ENCODE data around the gene BRI3BP.
"Not testable (repeated sequence)": the region's sequence is repeated elsewhere in the genome, so short reads cannot be mapped to it uniquely, and the experiment has no call there.

The BRI3BP gene

DNA sequence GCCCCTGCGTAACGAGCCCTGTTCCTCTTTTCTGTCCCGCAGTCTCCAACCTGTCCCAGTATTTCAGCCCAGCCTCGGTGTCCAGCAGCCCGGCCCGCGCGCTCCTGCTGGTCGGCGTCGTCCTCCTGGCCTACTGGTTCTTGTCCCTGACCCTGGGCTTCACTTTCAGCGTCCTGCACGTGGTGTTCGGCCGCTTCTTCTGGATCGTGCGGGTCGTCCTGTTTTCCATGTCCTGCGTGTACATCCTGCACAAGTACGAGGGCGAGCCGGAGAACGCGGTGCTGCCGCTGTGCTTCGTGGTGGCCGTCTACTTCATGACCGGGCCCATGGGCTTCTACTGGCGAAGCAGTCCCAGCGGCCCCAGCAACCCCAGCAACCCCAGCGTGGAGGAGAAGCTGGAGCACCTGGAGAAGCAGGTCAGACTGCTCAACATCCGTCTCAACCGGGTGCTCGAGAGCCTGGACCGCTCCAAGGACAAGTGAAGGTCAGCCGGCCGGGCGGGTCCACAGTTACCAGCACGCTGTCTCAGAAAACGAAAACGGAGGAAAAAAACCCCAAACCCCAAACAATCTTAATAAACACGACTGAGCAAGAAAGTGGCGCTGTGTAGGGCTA lies 31.6 kb downstream of the BRI3BP start:
- no peak for DNase-seq

DNA sequence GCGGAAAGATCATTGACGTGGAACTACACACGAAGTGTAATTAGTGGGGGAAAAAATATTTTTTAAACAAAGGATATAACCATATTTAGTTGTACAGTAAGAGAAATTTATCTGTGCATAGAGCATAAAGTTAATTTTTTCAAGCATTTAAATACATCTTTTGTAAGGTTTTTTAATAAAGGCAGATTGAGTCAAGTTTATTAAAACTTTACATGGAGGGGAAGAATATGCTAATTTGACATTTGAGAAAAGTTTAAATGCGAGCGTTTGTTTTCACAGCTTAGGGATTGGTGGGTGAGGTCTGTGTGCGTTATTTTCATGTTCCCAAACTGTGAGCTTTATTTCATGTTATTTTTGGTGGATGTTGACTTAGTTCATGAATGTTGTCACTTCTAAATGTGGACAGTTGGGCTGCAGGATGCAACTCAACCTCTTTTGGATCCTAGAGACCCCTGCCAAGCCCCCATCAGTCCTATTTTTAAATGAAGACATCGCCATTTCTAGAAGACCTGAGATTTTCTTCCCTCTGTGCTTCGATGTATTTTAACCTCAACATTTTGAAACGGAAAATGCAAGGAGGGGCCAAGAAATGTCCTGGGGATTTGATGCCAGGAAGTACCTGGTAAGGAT lies 32.3 kb downstream of the BRI3BP start:
- DNase-seq = no peak

DNA sequence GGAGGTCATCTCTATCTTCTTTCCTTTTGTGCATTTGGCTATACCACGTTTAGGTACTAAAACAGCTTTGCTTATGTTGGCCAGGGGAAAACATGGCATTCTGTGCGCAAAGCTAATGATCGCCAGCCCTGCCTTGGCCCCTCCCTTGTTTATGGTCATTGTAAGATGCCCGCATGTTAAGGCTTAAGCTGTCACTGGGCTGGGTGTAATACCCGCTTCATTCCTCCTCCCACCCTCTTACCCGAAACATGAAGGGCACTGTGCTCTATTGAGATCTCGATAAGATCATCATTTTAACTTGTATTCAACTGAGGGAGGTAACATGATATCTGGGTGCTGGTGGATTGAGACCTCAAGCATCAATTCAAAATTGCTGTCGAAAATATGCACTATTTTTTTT lies 34.7 kb downstream of the BRI3BP start:
- DNase-seq = no peak

DNA sequence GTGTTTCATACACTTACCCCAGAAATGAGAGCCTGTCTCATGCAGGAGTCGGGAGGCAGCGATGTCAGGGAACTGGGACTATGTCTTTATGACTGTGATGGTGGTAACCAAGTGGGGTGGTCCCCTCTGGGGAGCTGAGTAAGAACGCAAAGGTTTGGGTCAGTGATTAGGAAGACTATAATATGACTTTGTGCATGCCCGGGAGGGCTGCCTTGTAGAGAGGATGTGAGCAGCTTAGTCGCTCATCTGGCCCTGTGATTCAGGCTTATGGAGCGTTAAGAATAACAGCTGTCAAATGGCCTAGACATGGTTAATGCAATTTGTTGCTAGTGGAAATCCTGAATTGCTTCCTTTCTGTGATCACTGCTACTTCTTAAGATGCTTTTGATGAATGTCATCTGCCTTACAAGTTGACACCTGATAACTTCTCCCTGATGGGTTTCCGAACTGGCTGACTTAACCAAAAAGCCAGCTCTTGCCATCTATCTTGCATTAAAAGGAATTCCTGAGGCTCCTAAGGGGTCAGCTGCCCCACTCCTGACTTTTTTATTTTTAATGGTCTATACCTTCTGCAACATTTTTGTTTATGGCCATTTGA lies 36.4 kb downstream of the BRI3BP start:
- DNase-seq = no peak

DNA sequence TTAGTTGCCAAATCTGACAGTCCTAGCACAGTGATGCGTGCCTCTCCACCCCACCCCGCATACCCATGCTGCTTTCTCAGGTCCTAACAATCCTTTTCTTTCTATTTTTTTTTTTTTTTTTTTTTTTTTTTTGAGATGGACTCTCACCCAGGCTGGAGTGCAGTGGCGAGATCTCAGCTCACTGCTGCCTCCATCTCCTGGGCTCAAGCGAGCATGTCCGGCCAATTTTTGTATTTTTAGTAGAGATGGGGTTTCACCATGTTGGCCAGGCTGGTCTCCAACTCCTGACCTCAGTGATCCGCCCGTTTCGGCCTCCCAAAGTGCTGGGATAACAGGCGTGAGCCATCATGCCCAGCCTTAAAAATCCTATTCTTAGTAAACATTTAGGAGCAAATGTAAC lies 38.0 kb downstream of the BRI3BP start:
- DNase-seq = not testable (repeated sequence)

DNA sequence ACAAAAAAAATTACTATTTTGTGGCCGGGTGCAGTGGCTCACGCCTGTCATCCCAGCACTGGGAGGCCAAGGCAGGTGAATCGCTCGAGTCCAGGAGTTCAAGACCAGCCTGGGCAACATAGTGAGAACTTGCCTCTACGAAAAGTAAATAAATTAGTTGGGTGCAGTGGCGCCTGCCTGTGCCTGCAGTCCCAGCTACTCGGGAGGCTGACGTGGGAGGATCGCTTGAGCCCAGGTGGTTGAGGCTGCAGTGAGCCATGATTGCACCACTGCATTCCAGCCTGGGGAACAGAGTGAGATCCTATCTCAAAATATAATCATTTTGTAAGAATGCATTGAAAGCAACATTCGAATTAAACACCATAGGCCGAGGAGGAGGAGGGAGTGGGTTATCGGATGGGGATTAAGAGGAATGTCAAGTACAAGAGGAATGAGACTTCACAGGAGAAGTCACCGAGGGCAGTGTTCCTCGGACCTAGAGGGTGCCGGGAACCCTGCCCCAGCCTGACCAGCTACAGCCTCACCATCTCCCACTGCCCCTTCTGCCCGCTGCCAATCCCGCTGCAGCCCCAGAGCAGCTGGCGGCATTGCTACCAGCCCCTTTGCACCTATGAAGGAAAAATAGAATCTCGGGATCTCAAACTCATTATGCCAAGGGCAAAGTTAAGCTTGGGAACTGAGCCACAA lies 39.2 kb downstream of the BRI3BP start:
- no peak for DNase-seq

DNA sequence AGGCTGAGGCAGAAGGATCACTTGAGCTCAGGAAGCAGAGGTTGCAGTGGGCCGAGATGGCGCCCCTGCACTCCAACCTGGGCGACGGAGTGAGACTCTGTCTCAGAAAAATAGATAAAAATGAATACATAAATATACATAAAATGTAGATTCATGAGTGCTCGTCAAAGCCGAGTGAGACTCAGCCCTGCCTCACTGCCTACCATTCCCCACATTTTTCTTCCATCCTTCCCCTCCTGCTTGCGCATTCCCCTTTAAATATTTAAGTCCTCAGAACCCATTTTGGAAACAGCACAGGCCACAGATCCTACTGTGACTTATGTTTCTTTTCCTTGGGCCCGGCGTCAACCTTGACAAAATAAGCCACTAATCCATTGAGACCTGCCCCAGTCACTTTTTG lies 39.8 kb downstream of the BRI3BP start:
- DNase-seq = no peak

DNA sequence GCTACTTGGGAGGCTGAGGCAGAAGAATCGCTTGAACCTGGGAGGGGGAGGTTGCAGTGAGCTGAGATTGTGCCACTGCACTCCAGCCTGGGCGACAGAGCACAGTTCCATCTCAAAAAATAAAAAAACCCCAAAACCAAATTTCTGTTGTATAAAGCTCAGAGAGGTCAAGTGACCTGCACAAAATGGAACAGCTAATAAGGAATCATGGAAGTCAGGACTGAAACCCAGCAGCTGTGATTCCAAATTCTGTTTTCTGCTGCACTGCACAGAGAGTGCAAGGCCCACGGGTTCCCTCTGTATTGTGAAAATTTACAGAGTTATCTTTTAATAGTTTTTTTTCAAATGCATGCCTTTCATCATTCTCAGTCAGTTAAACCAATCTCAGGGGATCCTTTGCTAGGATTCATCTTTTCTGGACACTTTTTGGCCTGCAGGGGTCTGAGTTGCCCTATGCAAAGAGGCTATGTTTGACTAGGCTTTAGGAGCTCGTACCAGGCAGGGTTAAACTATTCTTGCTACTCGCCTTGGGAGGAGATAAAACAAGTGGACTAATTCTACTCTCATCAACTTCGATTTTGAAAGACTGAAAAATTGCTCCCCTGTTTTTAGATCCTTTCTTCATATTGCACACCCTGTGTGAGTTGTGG lies 45.7 kb downstream of the BRI3BP start:
- DNase-seq = no peak

DNA sequence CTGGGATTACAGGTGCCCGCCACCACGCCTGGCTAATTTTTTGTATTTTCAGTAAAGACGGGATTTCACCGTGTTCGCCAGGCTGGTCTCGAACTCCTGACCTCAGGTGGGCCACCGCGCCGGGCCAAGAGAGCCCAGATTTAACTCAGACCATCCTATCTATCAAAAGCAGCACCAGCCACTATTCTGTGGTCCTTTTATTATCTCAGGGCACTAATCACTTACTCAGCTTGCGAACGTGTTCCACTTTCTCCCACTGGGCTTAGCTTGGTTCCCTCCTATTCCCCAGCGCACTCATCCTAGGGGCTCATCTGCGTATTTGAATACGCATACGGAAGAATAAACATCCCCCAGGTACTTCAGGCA lies 55.6 kb downstream of the BRI3BP start:
- no peak for DNase-seq

DNA sequence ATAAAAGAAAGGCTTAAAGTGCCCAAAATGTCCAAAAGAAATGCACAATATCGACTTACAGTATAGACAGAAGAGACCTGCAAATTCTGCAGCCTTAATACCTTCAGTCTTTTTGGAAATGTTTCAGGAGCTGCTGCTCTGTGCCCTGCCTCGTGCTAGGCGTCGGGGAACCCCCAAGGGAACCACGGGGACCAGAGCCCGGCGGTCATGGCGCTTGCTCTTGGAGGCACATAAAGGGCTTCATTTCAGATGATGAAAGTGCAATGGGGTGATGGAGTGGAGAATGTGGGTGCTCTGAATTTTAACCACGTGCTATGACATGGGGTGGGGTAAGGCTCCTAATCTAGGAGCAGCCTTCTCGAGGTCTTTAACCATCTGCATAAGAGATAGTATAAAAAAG lies 57.0 kb downstream of the BRI3BP start:
- no peak for DNase-seq

DNA sequence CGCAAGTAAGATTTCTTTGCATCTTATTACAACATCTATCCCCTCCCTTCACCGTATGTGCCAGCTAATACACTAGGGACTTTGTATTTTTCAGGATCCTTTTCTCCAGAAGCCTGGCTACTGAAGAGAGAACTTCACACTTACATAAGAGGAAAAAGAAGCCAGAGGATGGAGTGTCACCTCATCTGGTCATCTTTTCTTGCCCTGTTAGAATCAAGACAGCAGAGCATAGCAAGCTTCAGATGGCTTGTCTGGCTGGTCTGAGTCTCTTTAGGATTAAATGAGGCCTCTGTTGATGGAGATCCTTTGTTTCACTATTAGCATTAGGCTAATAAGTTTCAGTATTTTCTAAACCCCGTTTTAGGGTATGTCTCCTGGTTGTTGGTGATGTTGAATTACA lies 57.4 kb downstream of the BRI3BP start:
- no peak for DNase-seq

DNA sequence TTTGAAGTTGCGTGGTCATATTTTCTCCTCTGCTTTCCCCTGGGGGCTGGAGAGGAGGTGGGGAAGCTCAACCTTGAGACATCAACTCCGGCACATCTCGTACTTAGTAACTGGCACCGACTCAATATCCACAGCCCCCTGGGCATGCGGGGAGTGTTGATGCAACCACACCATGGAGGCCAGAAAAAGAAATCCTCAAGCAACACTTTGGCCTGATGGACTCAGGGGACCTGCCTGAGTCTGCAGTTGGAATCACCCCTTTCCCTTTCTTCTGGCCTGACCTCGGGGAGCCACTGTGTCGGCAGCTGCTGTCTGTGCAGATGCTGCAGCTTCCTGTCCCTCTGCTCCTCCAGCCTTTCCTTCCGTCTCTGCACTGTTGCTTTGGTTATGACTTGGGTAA lies 60.4 kb downstream of the BRI3BP start:
- DNase-seq = no peak

DNA sequence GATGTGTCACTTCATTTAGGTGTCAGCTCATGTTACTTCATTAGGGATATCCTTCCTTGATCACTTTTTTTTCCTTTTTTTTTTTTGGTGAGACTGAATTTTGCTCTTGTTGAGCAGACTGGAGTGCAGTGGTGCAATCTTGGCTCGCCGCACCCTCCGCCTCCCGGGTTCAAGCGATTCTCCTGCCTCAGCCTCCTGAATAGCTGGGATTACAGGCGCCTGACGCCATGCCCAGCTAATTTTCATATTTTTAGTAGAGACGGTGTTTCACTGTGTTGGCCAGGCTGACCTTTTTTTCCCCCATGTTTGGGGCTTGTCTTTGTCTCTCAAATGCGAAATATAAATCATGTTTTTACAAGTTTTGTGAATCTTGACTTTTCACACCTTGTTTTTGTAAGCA lies 62.1 kb downstream of the BRI3BP start:
- DNase-seq = no peak

DNA sequence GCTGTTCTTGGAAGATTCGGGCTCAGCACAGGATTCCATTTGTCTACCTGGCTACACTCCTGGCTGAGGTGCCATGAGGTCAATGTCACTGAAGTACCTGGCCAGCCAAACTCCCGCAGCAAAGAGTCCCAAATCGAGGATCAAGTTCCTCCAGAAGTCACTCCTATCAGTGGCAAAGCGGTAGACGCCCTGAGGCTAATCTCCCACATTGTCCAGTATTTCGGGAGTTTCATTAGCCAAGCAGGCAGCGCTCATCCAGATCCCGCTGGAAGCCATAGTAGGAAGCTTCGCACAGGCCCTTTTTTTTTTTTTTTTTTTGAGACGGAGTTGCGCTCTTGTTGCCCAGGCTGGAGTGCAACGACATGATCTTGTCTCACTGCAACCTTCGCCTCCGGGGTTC lies 62.9 kb downstream of the BRI3BP start:
- DNase-seq = no peak

DNA sequence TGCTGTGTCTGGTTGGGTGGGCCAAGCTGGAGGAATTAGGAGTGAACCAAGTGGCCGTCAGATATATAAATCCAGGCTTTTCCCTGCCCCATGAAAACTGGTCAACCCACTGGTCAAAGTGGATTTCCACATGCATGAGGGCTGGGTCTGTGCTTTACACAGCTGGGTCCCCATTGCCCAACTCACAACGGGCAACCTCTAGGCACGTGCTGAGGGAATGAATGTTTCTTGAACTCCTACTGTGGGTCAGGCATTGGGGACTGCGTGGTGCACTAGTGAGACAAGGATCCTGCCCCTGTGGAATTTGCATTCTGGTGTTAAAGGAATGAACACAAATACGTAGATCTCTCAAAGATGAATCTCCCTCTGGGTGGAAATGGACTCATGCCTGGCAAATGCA lies 64.3 kb downstream of the BRI3BP start:
- DNase-seq = no peak

DNA sequence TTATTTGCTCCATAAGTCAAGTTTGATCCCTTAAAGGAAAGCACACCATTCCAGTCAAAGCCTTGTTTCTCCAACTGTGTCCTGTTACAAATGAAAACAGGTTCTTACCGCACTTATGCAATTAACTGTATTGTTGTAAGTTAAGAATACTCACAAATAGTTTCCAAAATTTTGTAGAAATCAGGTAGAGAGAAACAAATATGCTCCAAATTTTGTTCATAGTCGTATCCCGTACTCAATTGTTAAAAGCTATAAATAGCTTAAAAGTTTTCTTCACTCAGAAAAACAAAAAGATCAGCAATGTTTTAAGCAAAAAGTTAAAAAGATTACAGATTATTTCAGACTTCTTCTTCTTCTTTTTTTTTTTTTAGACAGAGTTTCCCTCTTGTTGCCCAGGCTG lies 67.8 kb downstream of the BRI3BP start:
- DNase-seq = no peak

DNA sequence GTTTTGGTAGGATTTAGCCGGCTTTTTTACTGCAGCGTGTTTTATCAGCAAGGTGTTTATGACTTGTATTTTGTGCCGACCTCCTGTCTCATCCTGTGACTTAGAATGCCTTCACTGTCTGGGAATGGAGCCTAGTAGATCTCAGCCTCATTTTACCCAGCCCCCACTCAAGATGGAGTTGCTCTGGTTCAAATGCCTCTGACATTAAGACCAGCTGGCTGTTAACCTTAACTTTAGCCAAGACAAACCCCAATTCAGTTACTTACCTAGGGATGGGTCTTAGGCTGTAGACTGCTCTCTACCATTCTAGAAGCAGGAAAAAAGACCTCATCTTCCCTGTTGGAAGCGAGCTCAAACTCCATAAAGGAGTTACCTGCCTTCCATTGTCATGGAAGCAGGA lies 70.1 kb downstream of the BRI3BP start:
- DNase-seq = not testable (repeated sequence)

DNA sequence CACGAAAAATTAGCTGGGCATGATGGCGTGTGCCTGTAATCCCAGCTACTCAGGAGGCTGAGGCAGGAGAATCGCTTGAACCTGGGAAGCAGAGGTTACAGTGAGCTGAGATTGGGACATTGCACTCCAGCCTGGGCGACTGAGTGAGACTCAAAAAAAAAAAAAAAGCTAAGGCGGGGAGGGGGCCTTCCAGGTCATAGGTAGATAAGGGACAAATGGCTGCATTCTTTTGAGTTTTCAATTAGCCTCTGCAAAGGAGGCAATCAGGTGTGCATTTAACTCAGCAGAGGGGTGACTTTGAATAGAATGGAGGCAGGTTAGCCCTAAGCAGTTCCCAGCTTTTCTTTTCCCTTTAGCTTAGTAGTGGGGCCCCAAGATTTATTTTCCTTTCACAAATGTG lies 71.0 kb downstream of the BRI3BP start:
- DNase-seq = no peak

DNA sequence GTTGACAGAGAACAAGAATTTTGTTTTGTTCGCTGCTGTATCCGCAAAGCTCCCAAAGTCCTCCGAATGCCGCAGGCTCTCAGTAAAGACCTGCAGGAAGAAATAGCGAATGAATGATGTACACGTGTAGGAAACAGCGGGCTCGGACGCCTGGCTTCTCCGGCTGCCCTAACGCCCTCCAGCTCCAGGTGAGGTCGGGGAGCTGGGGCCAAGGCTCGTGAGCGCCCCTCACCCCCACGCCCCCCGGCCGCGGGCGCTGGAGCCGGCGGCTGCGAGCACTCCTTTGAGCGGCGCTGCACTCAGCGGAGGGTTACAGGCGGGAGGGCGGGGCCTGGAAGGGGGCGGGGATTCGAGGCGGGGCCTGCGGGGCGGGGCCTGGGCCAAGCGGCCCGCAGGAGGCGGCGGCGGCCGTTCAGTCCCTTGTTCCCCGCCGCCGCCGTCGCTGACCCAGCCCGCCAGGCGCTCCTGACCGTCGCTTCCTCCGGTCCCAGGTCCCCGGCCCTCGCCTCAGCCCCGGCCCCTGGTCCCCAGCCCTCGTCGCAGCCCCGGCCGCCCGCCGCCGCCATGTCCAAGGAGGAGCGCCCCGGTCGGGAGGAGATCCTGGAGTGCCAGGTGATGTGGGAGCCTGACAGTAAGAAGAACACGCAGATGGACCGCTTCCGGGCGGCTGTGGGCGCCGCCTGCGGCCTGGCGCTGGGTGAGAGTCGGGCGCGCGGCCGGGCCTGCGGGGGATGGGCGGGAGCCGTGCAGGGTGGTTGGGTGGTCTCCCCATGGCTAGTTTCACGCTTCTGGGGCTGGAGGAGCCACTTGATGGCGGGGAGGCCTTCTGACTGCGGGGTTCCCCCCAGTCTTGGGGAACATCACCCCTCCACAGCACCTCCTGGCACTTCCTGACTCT lies 71.8 kb downstream of the BRI3BP start, which contains the start of gene AACS:
TSS of gene AACS (plus strand) at position 415 of the 898 bp plus-strand sequence. CDS start at position 565, 150 bp downstream.
- DNase-seq = peak; percentile 55

DNA sequence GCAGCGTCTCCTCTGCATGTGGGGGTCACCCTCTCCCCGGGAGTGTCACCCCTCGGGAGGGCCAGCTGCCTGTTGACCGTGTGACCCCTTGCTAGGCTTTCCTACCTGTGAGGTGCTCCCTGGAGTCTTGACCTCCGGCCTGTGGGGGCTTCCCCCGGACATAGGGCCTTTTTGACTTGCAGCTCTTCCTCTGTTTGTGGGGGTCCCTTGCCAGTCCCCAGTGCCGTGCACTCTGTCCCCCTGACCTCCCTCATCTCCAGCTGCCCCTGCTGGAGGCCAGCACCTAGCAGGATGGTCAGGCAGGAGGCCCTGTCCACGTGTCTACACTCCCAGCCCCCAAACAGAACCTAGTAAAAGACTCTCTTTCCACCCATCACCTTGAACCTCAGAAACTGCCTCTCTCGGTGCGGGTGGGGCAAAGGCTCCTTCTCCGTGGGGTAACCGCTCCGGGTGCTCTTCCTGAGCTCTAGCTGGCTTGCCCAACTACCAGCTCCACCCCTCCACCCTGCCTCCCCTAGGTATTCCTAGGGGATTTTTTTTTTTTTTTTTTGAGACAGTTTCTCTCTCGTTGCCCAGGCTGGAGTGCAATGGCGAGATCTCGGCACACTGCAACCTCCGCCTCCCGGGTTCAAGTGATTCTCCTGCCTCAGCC lies 72.6 kb downstream of the BRI3BP start:
- DNase-seq = no peak

DNA sequence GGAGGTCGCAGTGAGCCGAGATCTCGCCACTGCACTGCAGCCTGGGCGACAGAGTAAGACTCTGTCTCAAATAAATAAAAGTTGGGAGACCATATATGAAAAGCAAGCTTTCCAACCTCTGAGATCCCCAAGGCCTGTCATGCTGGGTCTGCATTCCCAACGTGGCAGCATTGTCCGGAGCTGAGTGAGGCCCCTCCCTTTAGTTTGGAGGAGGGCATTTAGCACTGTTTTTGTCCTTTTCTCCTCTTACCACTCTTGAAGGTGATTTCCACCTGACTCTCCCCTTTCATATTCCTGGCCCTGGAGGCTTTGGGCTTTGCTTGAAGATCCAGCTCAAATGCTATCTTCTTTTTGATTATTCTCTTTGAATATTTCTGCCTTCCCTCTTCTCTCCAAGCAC lies 74.9 kb downstream of the BRI3BP start:
- DNase-seq = no peak

DNA sequence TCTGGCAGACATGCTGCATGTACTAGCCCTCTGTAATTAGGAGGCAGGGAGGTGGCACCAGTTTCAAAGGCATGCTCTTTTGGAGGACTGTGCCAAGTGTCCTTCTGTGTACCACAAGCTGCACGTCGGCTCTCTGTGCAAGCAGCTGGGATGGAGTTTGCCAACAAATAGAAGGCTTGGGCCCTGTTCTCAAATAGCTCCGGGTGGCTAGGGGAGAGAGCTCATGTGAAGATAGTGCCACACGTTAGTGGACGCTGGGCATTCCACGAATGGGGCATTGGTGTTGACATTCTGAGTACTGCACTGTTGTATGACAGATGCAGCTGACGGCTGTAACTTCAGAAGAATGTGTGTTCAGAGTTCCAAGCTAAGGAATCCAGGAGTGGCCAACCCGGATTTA lies 76.2 kb downstream of the BRI3BP start:
- DNase-seq = no peak

Measured in amniotic stem cell (primary cell).